GM12891 (cell line): ENCODE results near the gene APBA2.

Source experiments
- POLR2A ChIP-seq: IDR thresholded peaks from 2 replicates; pipeline ENCODE4 v1.6.1; 2011; ENCODE audit warnings: low read depth, low read length, control low read depth
- POLR2AphosphoS5 ChIP-seq: IDR thresholded peaks from 2 replicates; pipeline ENCODE4 v1.6.1; 2011; ENCODE audit warnings: low read depth, low read length, control low read depth
- SPI1 ChIP-seq: IDR thresholded peaks from 2 replicates; pipeline ENCODE4 v1.6.1; 2011; ENCODE audit warnings: low read depth, low read length, control low read depth
- TAF1 ChIP-seq: IDR thresholded peaks from 2 replicates; pipeline ENCODE4 v1.6.1; 2011; ENCODE audit warnings: low read depth, low read length, control low read depth

GRCh38 chr15:29066310-29066709 is 180.5 kb downstream of the APBA2 start:
- TF ChIP-seq POLR2AphosphoS5, result no peak
- TF ChIP-seq TAF1, result no peak
- no peak for TF ChIP-seq POLR2A
- TF ChIP-seq SPI1, result no peak
